OCI-LY7 (cell line): ENCODE data around the gene RAP1A. TPM values are rescaled to one million over a fixed set of nuclear protein-coding genes. Genes with fewer than 3 reads are reported as not detected.

ENCODE experiments used
- BruUV-seq: library from RNA; stranded (reverse); fragments of 400-500 nt; replicated peaks from 2 replicates; lab custom pipeline; 2021; lab: Mats Ljungman, UMichigan
- CTCF ChIA-PET: fragments of 300-600 bp; sonication (Branson Sonifier 250); formaldehyde crosslinking; loops from one replicate; lab custom pipeline; 2022; ENCODE audit warnings: antibody characterized with exemption; ENCODE audit not compliant: unreplicated experiment; lab: Charles Lee
- POLR2A ChIA-PET: fragments of 300-600 bp; sonication (Branson Sonifier 250); formaldehyde crosslinking; loops from one replicate; lab custom pipeline; 2022; ENCODE audit warnings: antibody characterized with exemption; lab: Charles Lee
- DNase-seq: peaks from one replicate; pipeline ENCODE4 v3.0.0-alpha.2; 2015; ENCODE audit warnings: low spot score
- H2AFZ ChIP-seq: fragments of 200-600 bp; sonication (generic), shearing (Covaris generic); 2 replicates; pipeline ENCODE4 v1.6.1; 2014; ENCODE audit warnings: mild to moderate bottlenecking, antibody characterized with exemption, low read length, moderate library complexity
- H3K27ac ChIP-seq: fragments of 200-600 bp; sonication (generic); 2 replicates; pipeline ENCODE4 v1.5.1; 2014; ENCODE audit warnings: mixed run types, low read depth, mild to moderate bottlenecking, moderate library complexity, low read length, inconsistent platforms; ENCODE audit not compliant: poor library complexity, severe bottlenecking
- H3K36me3 ChIP-seq: fragments of 200-600 bp; sonication (generic); 2 replicates; pipeline ENCODE4 v1.6.1; 2014; ENCODE audit warnings: mild to moderate bottlenecking, antibody characterized with exemption, low read length, moderate library complexity, mixed read lengths; ENCODE audit not compliant: insufficient read depth
- H3K4me1 ChIP-seq: fragments of 200-600 bp; sonication (generic); 2 replicates; pipeline ENCODE4 v1.5.1; 2014; ENCODE audit warnings: mild to moderate bottlenecking, low read length; ENCODE audit not compliant: insufficient read depth, poor library complexity, severe bottlenecking
- H3K4me2 ChIP-seq: fragments of 200-600 bp; sonication (generic); 2 replicates; pipeline ENCODE4 v1.6.1; 2014; ENCODE audit warnings: mild to moderate bottlenecking, low read length
- H3K4me3 ChIP-seq: fragments of 200-600 bp; sonication (generic); 2 replicates; pipeline ENCODE4 v1.5.1; 2014; ENCODE audit warnings: mild to moderate bottlenecking, low read depth, low read length; ENCODE audit not compliant: poor library complexity, severe bottlenecking
- H3K79me2 ChIP-seq: fragments of 200-600 bp; sonication (generic); 2 replicates; pipeline ENCODE4 v1.6.1; 2016; ENCODE audit warnings: low read depth, mild to moderate bottlenecking, low read length, moderate library complexity, mixed read lengths; ENCODE audit not compliant: insufficient read depth
- H3K9me2 ChIP-seq: fragments of 200-600 bp; sonication (generic); 2 replicates; pipeline ENCODE4 v1.6.1; 2016; ENCODE audit warnings: mild to moderate bottlenecking, low read length, mixed read lengths; ENCODE audit not compliant: insufficient read depth
- H3K9me3 ChIP-seq: fragments of 200-600 bp; sonication (generic); 2 replicates; pipeline ENCODE4 v1.6.1; 2014; ENCODE audit warnings: mild to moderate bottlenecking, mixed run types, low read length, mixed read lengths
- H4K20me1 ChIP-seq: fragments of 200-600 bp; sonication (generic); 2 replicates; pipeline ENCODE4 v1.6.1; 2014; ENCODE audit warnings: mild to moderate bottlenecking, antibody characterized with exemption, low read length, moderate library complexity, mixed read lengths; ENCODE audit not compliant: insufficient read depth
- EZH2phosphoT487 ChIP-seq: fragments of 200-600 bp; sonication (generic); IDR thresholded peaks from 2 replicates; pipeline ENCODE4 v1.6.1; 2018; ENCODE audit warnings: low read depth, borderline replicate concordance, mild to moderate bottlenecking, mixed run types, antibody characterized with exemption, low read length, moderate library complexity, mixed read lengths
- intact Hi-C: fragments of 100-400 bp; cut with micrococcal nuclease; formaldehyde crosslinking; loops from one replicate; pipeline ENCODE4 v1.10.0; 2022; ENCODE audit not compliant: unreplicated experiment
- total RNA-seq, 2 experiments: library from RNA; depleted of rRNA in 1 of 2; stranded (reverse); fragments of >200 nt in 1 of 2; shearing (Covaris generic) in 1 of 2; gene quantifications; 2 replicates each; pipeline ENCODE4 v1.2.3, GENCODE V29; 2014 to 2022
- TF ChIP-seq, protein P1 (sequence below): fragments of 200-600 bp; sonication (generic); conservative IDR thresholded peaks from 2 replicates; pipeline ENCODE4 v1.5.1; 2014; ENCODE audit warnings: mild to moderate bottlenecking, antibody characterized with exemption, low read length, moderate library complexity, mixed read lengths

Gene RAP1A
- total RNA-seq, 2 experiments from 2014 or later: 10.4 to 86.3 TPM

DNA sequence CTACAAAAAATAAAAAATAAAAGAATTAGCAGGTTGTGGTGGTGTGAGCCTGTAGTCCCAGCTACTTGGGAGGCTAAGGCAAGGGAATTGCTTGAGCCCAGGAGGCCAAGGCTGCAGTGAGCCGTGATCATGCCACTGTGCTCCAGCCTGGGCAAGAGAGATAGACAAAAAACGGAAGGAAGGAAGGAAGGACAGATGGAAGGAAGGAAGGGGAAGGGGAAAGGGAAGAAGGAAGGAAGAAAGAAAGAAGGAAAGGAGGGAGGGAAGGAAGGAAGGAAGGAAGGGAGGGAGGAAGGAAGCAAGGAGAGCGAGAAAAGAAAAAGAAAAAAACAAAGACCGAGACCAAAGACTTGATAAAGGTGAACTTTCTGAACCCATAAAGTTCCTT lies 25.3 kb upstream of the RAP1A start:
- peak overlapping the region; percentile 94; the same call in 1 of the 2 replicates for H2AFZ ChIP-seq
- ChIA-PET CTCF (interaction anchor here (0.7 kb wide), 1 partner anchor 52 kb away, joined by 4 read pairs; no protein-coding TSS in a partner anchor), POLR2A (interaction anchor here (1.1 to 5.2 kb wide), 5 partner anchors 8 to 89 kb away, joined by 4 to 22 read pairs (median 8); no protein-coding TSS in a partner anchor)
- BruUV-seq: no TSS peak
- peaks cover 47% of the 10 kb centered on the region for H3K4me1 ChIP-seq
- intact Hi-C loops: no loop called here
- 0 out of 2 replicates have a peak overlapping the region, but pooled peaks have one; percentile 68 for H3K4me2 ChIP-seq
- no peak overlapping the region for H3K4me3 ChIP-seq
- no peaks in the 10 kb centered on the region for H3K36me3 ChIP-seq
- DNase-seq: no peak
- TF ChIP-seq, protein P1, sequence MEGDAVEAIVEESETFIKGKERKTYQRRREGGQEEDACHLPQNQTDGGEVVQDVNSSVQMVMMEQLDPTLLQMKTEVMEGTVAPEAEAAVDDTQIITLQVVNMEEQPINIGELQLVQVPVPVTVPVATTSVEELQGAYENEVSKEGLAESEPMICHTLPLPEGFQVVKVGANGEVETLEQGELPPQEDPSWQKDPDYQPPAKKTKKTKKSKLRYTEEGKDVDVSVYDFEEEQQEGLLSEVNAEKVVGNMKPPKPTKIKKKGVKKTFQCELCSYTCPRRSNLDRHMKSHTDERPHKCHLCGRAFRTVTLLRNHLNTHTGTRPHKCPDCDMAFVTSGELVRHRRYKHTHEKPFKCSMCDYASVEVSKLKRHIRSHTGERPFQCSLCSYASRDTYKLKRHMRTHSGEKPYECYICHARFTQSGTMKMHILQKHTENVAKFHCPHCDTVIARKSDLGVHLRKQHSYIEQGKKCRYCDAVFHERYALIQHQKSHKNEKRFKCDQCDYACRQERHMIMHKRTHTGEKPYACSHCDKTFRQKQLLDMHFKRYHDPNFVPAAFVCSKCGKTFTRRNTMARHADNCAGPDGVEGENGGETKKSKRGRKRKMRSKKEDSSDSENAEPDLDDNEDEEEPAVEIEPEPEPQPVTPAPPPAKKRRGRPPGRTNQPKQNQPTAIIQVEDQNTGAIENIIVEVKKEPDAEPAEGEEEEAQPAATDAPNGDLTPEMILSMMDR: no peak
- TF ChIP-seq EZH2phosphoT487: no peak
- no peaks in the 10 kb centered on the region for H3K79me2 ChIP-seq
- H3K9me2 ChIP-seq: no peaks in the 10 kb centered on the region
- no peaks in the 10 kb centered on the region for H4K20me1 ChIP-seq
- no peak overlapping the region for H3K27ac ChIP-seq
- H3K9me3 ChIP-seq: no peaks in the 10 kb centered on the region

DNA sequence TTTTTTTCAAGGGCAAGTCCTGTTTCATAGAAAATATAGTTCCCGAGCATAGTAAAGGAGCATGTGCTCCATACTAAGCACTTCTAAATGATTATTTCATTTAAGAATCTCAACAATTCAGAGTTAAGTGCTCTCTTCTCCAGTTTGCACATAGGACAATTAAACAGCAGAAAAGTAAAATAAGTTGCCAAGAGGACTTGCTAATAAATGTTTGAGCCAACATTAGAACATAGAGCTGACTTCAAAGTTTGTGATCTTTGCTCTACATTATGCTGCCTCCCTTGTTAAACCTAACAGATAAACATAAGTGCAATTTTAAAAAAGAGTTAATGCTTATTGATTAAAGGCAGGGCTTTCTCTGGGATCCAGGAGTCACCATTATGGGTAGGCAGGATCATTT lies 23.8 kb upstream of the RAP1A start:
- peaks cover 61% of the 10 kb centered on the region for H3K4me1 ChIP-seq
- TF ChIP-seq, protein P1: no peak
- no peak for TF ChIP-seq EZH2phosphoT487
- no peaks in the 10 kb centered on the region for H3K36me3 ChIP-seq
- DNase-seq: no peak
- no peaks in the 10 kb centered on the region for H4K20me1 ChIP-seq
- no peak overlapping the region for H2AFZ ChIP-seq
- no peaks in the 10 kb centered on the region for H3K79me2 ChIP-seq
- no peak overlapping the region for H3K4me3 ChIP-seq
- BruUV-seq: no TSS peak
- no peak overlapping the region for H3K4me2 ChIP-seq
- ChIA-PET CTCF (interaction anchor here (1.0 kb wide), 1 partner anchor 20 kb away, joined by 4 read pairs; no protein-coding TSS in a partner anchor), POLR2A (interaction anchor here (0.6 to 5.2 kb wide), 11 partner anchors 13 to 124 kb away, joined by 3 to 20 read pairs (median 4); partner anchors contain the start of gene RAP1A)
- H3K9me2 ChIP-seq: no peaks in the 10 kb centered on the region
- H3K27ac ChIP-seq: no peak overlapping the region
- intact Hi-C loops: no loop called here
- H3K9me3 ChIP-seq: no peaks in the 10 kb centered on the region

DNA sequence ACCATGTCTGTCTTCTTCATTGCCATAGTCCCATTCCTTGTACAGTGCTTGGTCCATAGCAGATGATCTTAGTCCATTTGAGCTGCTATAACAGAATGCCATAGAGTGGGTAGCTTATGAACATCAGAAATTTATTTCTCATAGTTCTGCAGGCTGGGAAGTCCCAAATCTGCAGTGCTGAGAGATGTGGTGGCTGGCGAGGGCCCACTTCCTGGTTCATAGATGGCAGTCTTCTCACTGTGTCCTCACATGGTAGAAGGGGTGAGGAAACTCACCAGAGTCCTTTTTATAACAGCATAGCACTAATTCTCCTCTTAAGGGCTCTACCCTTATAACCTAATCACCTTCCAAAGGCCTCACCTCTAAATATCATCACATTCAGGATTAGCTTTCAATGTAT lies 23.1 kb upstream of the RAP1A start:
- DNase-seq: no peak
- Histone ChIP-seq H3K9me2 (no peaks in the 10 kb centered on the region), H3K4me1 (peaks cover 68% of the 10 kb centered on the region), H3K9me3 (no peaks in the 10 kb centered on the region), H3K4me2 (no peak overlapping the region), H3K79me2 (no peaks in the 10 kb centered on the region), H2AFZ (peak overlapping the region; percentile 48; the same call in 1 of the 2 replicates), H3K27ac (no peak overlapping the region), H3K36me3 (no peaks in the 10 kb centered on the region), H3K4me3 (no peak overlapping the region), H4K20me1 (no peaks in the 10 kb centered on the region)
- intact Hi-C loops: no loop called here
- BruUV-seq: no TSS peak
- CTCF ChIA-PET: interaction anchor here (1.0 kb wide), 1 partner anchor 19 kb away, joined by 4 read pairs; no protein-coding TSS in a partner anchor
- POLR2A ChIA-PET: interaction anchor here (0.6 to 5.2 kb wide), 4 partner anchors 20 to 89 kb away, joined by 3 to 20 read pairs (median 7); partner anchors contain the start of gene RAP1A
- TF ChIP-seq, protein P1: no peak
- TF ChIP-seq EZH2phosphoT487: no peak
